SK-N-SH treated with all-trans-retinoic acid at 6 μM for 48 hours (cell line): ENCODE measurements around the gene ADAMTS13.

Experiments
- ARNTL ChIP-seq: fragments of 450-650 bp; formaldehyde crosslinking; IDR thresholded peaks from 2 replicates; pipeline ENCODE4 v1.5.0; 2020; ENCODE audit warnings: low read depth, mild to moderate bottlenecking, moderate library complexity, borderline replicate concordance
- CSDC2 ChIP-seq: fragments of 250-450 bp; sonication (Bioruptor Pico); IDR thresholded peaks from 2 replicates; pipeline ENCODE4 v1.5.0; 2020; ENCODE audit warnings: mild to moderate bottlenecking, moderate library complexity
- GLIS3 ChIP-seq: fragments of 250-450 bp; sonication (Bioruptor Pico); IDR thresholded peaks from 2 replicates; pipeline ENCODE4 v1.5.0; 2020; ENCODE audit warnings: mild to moderate bottlenecking, moderate library complexity
- TOX ChIP-seq: fragments of 250-450 bp; sonication (Bioruptor Pico); IDR thresholded peaks from 2 replicates; pipeline ENCODE4 v1.8.0; 2021; ENCODE audit warnings: mild to moderate bottlenecking, moderate library complexity, borderline replicate concordance
- TSHZ2 ChIP-seq: fragments of 250-450 bp; sonication (Bioruptor Pico); IDR thresholded peaks from 2 replicates; pipeline ENCODE4 v1.5.0; 2020; ENCODE audit warnings: mild to moderate bottlenecking, moderate library complexity

GRCh38 chr9:133383438-133383837, 38.7 kb upstream of the ADAMTS13 start:
- TF ChIP-seq GLIS3 (CRISPR knock-in tag): no peak
- TF ChIP-seq CSDC2 (CRISPR knock-in tag): no peak
- TF ChIP-seq TOX: no peak
- no peak for TF ChIP-seq TSHZ2
- no peak for TF ChIP-seq ARNTL (CRISPR knock-in tag)
